Endothelial cell of umbilical vein (primary cell): ENCODE data around the gene S100A1. TPM values are rescaled to one million over a fixed set of nuclear protein-coding genes. Genes with fewer than 3 reads are reported as not detected.

Source experiments
- BruUV-seq: library from RNA; stranded (reverse); fragments of 400-500 nt; replicated peaks from 2 replicates; lab custom pipeline; 2021; lab: Mats Ljungman, UMichigan
- CTCF ChIA-PET: fragments of 300-600, 350-600 bp; sonication (Branson Sonifier 250); formaldehyde crosslinking; loops from one replicate; lab custom pipeline; 2021; ENCODE audit warnings: antibody characterized with exemption, inconsistent platforms; lab: Charles Lee
- POLR2A ChIA-PET: fragments of 300-600, 350-600 bp; sonication (Branson Sonifier 250); formaldehyde crosslinking; loops from one replicate; lab custom pipeline; 2021; ENCODE audit warnings: antibody characterized with exemption, inconsistent platforms; lab: Charles Lee
- DNase-seq: peaks from one replicate; pipeline ENCODE4 v3.0.0-alpha.2; 2011; ENCODE audit warnings: low read depth, low spot score
- FAIRE-seq: peaks from 2 replicates; lab custom pipeline; 2011; peaks lifted over from hg19 to GRCh38; lab: Jason Lieb, UNC
- H2AFZ ChIP-seq: 2 replicates; pipeline ENCODE4 v1.6.0; 2012; ENCODE audit warnings: low read depth, low read length, control low read depth, inconsistent platforms
- H3K27ac ChIP-seq: 2 replicates; pipeline ENCODE4 v1.5.1; 2011; ENCODE audit warnings: low read depth, mild to moderate bottlenecking, control low read depth, low read length, moderate library complexity; ENCODE audit not compliant: insufficient read depth
- H3K27me3 ChIP-seq, 2 experiments: 2 replicates each; pipeline versions ENCODE4 v1.6.0 to v1.6.1; 2011; ENCODE audit warnings: low read length in 2 of 2, mixed read lengths in 1 of 2; ENCODE audit not compliant: control insufficient read depth in 2 of 2, insufficient read depth in 2 of 2
- H3K36me3 ChIP-seq, 2 experiments: 2 replicates in 1 of 2; 3 replicates in 1 of 2; pipeline ENCODE4 v1.5.1; 2011; ENCODE audit warnings: low read length in 2 of 2, mild to moderate bottlenecking in 1 of 2, moderate library complexity in 1 of 2; ENCODE audit not compliant: control insufficient read depth in 2 of 2, insufficient read depth in 2 of 2; ENCODE audit errors: extremely low read depth in 1 of 2
- H3K4me1 ChIP-seq: 3 replicates; pipeline ENCODE4 v1.5.1; 2011; ENCODE audit warnings: mild to moderate bottlenecking, low read length; ENCODE audit not compliant: control insufficient read depth, insufficient read depth; ENCODE audit errors: extremely low read depth
- H3K4me2 ChIP-seq: 2 replicates; pipeline ENCODE4 v1.6.1; 2011; ENCODE audit warnings: low read length, control low read depth, mixed read lengths; ENCODE audit not compliant: insufficient read depth
- H3K4me3 ChIP-seq, 3 experiments: fragments of 200-600 bp in 1 of 3; sonication (generic), shearing (Covaris generic) in 1 of 3; replicated peaks in 1 of 3; 2 replicates each; pipeline ENCODE4 v1.5.1; 2011 to 2016; ENCODE audit warnings: control low read depth in 3 of 3, low read length in 3 of 3, mild to moderate bottlenecking in 2 of 3, inconsistent platforms in 1 of 3, low read depth in 1 of 3, moderate library complexity in 1 of 3; ENCODE audit not compliant: insufficient read depth in 1 of 3
- H3K79me2 ChIP-seq: 2 replicates; pipeline ENCODE4 v1.6.0; 2012; ENCODE audit warnings: low read length, inconsistent platforms; ENCODE audit not compliant: control insufficient read depth, insufficient read depth
- H3K9ac ChIP-seq: replicated peaks from 2 replicates; pipeline ENCODE3; 2011; ENCODE audit warnings: low read length, control low read depth; ENCODE audit not compliant: insufficient read depth; ENCODE audit errors: extremely low read depth
- H3K9me1 ChIP-seq: replicated peaks from 3 replicates; pipeline ENCODE4 v1.6.0; 2011; ENCODE audit warnings: mild to moderate bottlenecking, low read length; ENCODE audit not compliant: control insufficient read depth, insufficient read depth; ENCODE audit errors: extremely low read depth
- H3K9me3 ChIP-seq: replicated peaks from 2 replicates; pipeline ENCODE4 v1.5.1; 2012; ENCODE audit warnings: low read length, inconsistent platforms; ENCODE audit not compliant: control insufficient read depth, insufficient read depth
- H4K20me1 ChIP-seq: replicated peaks from 2 replicates; pipeline ENCODE3; 2011; ENCODE audit warnings: mild to moderate bottlenecking, low read length; ENCODE audit not compliant: control insufficient read depth, insufficient read depth; ENCODE audit errors: extremely low read depth
- EZH2 ChIP-seq: IDR thresholded peaks from 2 replicates; pipeline ENCODE4 v1.6.1; 2012; ENCODE audit warnings: borderline replicate concordance, low read depth, mild to moderate bottlenecking, moderate library complexity, low read length, inconsistent platforms; ENCODE audit not compliant: severe bottlenecking
- FOS ChIP-seq: IDR thresholded peaks from 2 replicates; pipeline ENCODE4 v1.6.1; 2011; ENCODE audit warnings: mild to moderate bottlenecking, low read length, moderate library complexity, borderline replicate concordance; ENCODE audit not compliant: insufficient read depth
- GATA2 ChIP-seq: IDR thresholded peaks from 2 replicates; pipeline ENCODE4 v1.7.0; 2011; ENCODE audit warnings: low read depth, mild to moderate bottlenecking, moderate library complexity, mixed read lengths, low read length; ENCODE audit not compliant: insufficient read length, insufficient read depth
- JUN ChIP-seq: IDR thresholded peaks from 2 replicates; pipeline ENCODE4 v1.6.1; 2011; ENCODE audit warnings: borderline replicate concordance, low read depth; ENCODE audit not compliant: insufficient read length, insufficient read depth
- MYC ChIP-seq: IDR thresholded peaks from one replicate; pipeline ENCODE4 v1.6.1; 2011; ENCODE audit warnings: mild to moderate bottlenecking, low read depth, low read length
- POLR2A ChIP-seq: IDR thresholded peaks from 2 replicates; pipeline ENCODE4 v1.6.1; 2012; ENCODE audit warnings: low read depth, mild to moderate bottlenecking, control low read depth, low read length
- POLR2AphosphoS5 ChIP-seq: IDR thresholded peaks from 2 replicates; pipeline ENCODE4 v1.6.1; 2012; ENCODE audit warnings: low read depth, mild to moderate bottlenecking, control low read depth, low read length, moderate library complexity; ENCODE audit not compliant: insufficient read depth
- dilution Hi-C: fragments of 300-500 bp; cut with MboI; formaldehyde crosslinking; loops from one replicate; pipeline ENCODE4 v1.15.0; 2019; ENCODE audit warnings: low sequenced_read_pairs; ENCODE audit not compliant: extremely low pct_ligation_motif_present
- intact Hi-C: fragments of 100-400 bp; cut with micrococcal nuclease; formaldehyde crosslinking; loops from one replicate; pipeline ENCODE4 v1.10.0; 2022
- polyA plus RNA-seq, 4 experiments: library from polyadenylated mRNA; depleted of rRNA in 3 of 4; stranded (reverse) in 3 of 4; unstranded in 1 of 4; fragments of >200 nt; gene quantifications; 2 replicates each; pipeline versions ENCODE4 v1.2.1 to v1.2.3, GENCODE V29; 2011 to 2012; ENCODE audit warnings: missing spikeins in 1 of 4
- total RNA-seq: library from RNA; stranded (reverse); gene quantifications from 2 replicates; pipeline ENCODE4 v1.2.3, GENCODE V29; 2021
- TF ChIP-seq, protein P1 (sequence below), 2 donors: IDR thresholded peaks; 1 replicate in 1 of 2; 2 replicates in 1 of 2; pipeline ENCODE4 v1.5.1; 2011; ENCODE audit warnings: low read length in 2 of 2, mild to moderate bottlenecking in 2 of 2, moderate library complexity in 2 of 2, control low read depth in 1 of 2, inconsistent platforms in 1 of 2, low read depth in 1 of 2; ENCODE audit not compliant: insufficient read depth in 1 of 2; ENCODE audit errors: extremely low read depth in 1 of 2
- TF ChIP-seq, protein P2 (sequence below): IDR thresholded peaks from 2 replicates; pipeline ENCODE4 v1.6.1; 2011; ENCODE audit not compliant: insufficient read depth, insufficient read length

Gene S100A1
- total and polyA plus RNA-seq, 2 donors (not counting 3 experiments of a cell fraction or from before 2014, with no cell fraction given) = not detected

DNA sequence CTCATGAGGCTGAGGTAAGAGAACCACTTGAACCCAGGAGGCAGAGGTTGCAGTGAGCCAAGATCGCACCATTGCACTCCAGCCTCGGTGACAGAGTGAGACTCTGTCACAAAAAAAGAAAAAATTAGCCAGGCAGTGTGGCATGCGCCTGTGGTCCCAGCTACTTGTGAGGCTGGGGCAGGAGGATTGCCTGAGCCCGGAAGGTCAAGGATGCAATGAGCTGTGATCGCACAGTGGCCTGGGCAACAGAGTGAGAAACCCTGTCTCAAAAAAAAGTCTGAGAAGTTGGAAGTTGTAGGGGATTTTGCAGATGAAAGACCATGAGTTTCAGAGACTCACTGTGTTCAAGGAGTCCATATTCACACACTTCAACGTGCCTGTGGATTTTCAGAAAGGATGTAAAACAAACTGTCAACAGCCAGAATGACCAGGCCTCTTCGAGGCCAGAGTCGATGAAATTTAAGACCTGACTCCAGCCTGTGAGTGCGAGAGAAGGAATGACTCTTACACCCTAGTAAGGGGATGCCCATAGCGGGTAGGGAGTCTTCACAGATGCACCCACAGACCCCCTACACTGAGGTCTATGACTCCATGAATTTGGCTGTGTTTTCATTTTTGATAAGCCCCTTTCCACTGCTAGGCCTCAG, 3.1 kb upstream of the S100A1 start:
- Histone ChIP-seq H4K20me1 (no peaks in the 10 kb centered on the region), H3K9me3 (no peaks in the 10 kb centered on the region), H3K4me1 (peaks cover 14% of the 10 kb centered on the region), H3K9me1 (no peaks in the 10 kb centered on the region), H3K36me3 (no peaks in the 10 kb centered on the region), H3K27ac (no peak overlapping the region), H3K4me3 (no peak overlapping the region), H3K79me2 (peaks cover 28% of the 10 kb centered on the region), H3K27me3 (no peaks in the 10 kb centered on the region), H3K4me2 (no peak overlapping the region), H2AFZ (no peak overlapping the region), H3K9ac (no peak overlapping the region)
- FAIRE-seq (peak; percentile 43), DNase-seq (no peak)
- intact Hi-C loops (no loop called here), dilution Hi-C loops (no loop called here)
- TF ChIP-seq JUN (no peak), EZH2 (no peak), POLR2A (no peak), MYC (no peak), FOS (no peak), GATA2 (no peak), POLR2AphosphoS5 (no peak)
- TF ChIP-seq, protein P1, sequence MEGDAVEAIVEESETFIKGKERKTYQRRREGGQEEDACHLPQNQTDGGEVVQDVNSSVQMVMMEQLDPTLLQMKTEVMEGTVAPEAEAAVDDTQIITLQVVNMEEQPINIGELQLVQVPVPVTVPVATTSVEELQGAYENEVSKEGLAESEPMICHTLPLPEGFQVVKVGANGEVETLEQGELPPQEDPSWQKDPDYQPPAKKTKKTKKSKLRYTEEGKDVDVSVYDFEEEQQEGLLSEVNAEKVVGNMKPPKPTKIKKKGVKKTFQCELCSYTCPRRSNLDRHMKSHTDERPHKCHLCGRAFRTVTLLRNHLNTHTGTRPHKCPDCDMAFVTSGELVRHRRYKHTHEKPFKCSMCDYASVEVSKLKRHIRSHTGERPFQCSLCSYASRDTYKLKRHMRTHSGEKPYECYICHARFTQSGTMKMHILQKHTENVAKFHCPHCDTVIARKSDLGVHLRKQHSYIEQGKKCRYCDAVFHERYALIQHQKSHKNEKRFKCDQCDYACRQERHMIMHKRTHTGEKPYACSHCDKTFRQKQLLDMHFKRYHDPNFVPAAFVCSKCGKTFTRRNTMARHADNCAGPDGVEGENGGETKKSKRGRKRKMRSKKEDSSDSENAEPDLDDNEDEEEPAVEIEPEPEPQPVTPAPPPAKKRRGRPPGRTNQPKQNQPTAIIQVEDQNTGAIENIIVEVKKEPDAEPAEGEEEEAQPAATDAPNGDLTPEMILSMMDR (IDR thresholded peaks at IDR 0.05; ENCODE audit: extremely low read depth in 1 of 2, insufficient read depth in 1 of 2, low read depth in 1 of 2, low read length in 2 of 2) = no peak
- TF ChIP-seq, protein P2, sequence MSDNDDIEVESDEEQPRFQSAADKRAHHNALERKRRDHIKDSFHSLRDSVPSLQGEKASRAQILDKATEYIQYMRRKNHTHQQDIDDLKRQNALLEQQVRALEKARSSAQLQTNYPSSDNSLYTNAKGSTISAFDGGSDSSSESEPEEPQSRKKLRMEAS = no peak
- BruUV-seq = no TSS peak
- POLR2A ChIA-PET = interaction anchor here (1.3 kb wide), 1 partner anchor 9 kb away, joined by 3 read pairs; the partner anchor contains the start of gene CHTOP
- CTCF ChIA-PET = interaction anchor here (1.9 to 7.8 kb wide), 3 partner anchors 10 to 54 kb away, joined by 4 to 145 read pairs (median 27); partner anchors contain the start of gene S100A14
